KOPT-K1 (cell line): ENCODE results near the gene DSCAML1.

ENCODE experiments used
- H3K27ac ChIP-seq: fragments of 200-600 bp; sonication (generic); 2 replicates; pipeline ENCODE4 v1.5.1; 2016; ENCODE audit warnings: antibody characterized with exemption, mild to moderate bottlenecking, low read depth, low read length; ENCODE audit not compliant: poor library complexity, severe bottlenecking
- H3K36me3 ChIP-seq: fragments of 200-600 bp; sonication (generic); 2 replicates; pipeline ENCODE4 v1.5.1; 2017; ENCODE audit warnings: antibody characterized with exemption, mild to moderate bottlenecking, low read length, moderate library complexity; ENCODE audit not compliant: insufficient read depth
- H3K9me3 ChIP-seq: fragments of 200-600 bp; sonication (generic); 2 replicates; pipeline ENCODE4 v1.5.1; 2017; ENCODE audit warnings: antibody characterized with exemption, low read length, mild to moderate bottlenecking; ENCODE audit not compliant: insufficient read depth, poor library complexity, severe bottlenecking

Gene DSCAML1

DNA sequence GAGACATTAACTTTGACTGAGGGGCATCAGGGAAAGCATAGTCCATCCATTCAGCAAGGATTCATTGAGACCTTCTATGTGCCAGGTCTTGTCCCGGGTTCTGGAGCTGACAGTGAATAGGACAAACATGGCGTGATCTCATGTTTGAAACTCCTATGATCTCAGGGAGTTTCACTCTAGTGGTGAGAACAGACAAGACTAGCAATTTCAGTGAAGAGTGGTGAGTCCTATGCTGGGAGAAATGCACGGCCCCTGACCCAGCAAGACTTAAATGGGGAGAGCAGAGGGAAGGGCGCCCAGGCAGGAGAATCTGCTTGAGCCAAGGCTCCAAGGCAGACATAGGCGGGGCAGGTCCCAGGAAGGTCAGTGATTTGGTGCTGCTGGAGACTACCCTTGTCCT is 313.6 kb downstream of the DSCAML1 start:
- Histone ChIP-seq H3K9me3 (no peaks in the 10 kb centered on the region), H3K36me3 (no peaks in the 10 kb centered on the region), H3K27ac (no peak overlapping the region)

- Histone ChIP-seq H3K9me3 (no peaks in the 10 kb centered on the region), H3K36me3 (no peaks in the 10 kb centered on the region), H3K27ac (no peak overlapping the region)
Observed at GRCh38 chr11:117482881-117483280, 314.1 kb downstream of the DSCAML1 start.

- Histone ChIP-seq H3K27ac (no peak overlapping the region), H3K9me3 (no peaks in the 10 kb centered on the region), H3K36me3 (no peaks in the 10 kb centered on the region)
Observed at GRCh38 chr11:117481885-117482284, 315.1 kb downstream of the DSCAML1 start.

- Histone ChIP-seq H3K27ac (no peak overlapping the region), H3K9me3 (no peaks in the 10 kb centered on the region)
Observed at GRCh38 chr11:117481036-117481435, 316.0 kb downstream of the DSCAML1 start.

GRCh38 chr11:117480221-117480620 is 316.8 kb downstream of the DSCAML1 start:
- Histone ChIP-seq H3K27ac (no peak overlapping the region), H3K9me3 (no peaks in the 10 kb centered on the region), H3K36me3 (no peaks in the 10 kb centered on the region)

More at GRCh38 chr11:117481036-117481435, 316.0 kb downstream of the DSCAML1 start:
- H3K36me3 ChIP-seq = no peaks in the 10 kb centered on the region

- no peaks in the 10 kb centered on the region for H3K9me3 ChIP-seq
- no peak overlapping the region for H3K27ac ChIP-seq
- H3K36me3 ChIP-seq = no peaks in the 10 kb centered on the region
Observed at GRCh38 chr11:117479372-117479771, 317.6 kb downstream of the DSCAML1 start.

DNA sequence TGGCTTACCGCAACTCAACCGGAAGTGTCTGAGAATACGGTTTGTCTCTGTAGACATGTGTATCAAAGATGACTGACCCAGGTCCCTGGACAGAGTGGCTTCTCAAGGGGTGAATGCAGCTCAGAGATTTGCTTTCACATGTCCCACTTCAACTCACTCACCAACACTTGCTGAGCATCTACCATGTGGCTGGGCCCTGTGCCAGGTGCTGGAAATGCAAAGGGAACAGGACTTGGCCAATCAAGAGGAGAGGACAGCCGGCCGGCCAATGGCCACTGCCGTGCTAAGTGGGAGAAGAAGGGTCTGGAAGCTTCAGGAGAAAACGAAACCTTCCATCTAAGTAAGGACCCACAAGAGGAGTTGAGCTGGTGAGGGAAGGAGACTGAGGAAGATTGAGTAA is 318.1 kb downstream of the DSCAML1 start:
- Histone ChIP-seq H3K27ac (no peak overlapping the region), H3K36me3 (no peaks in the 10 kb centered on the region), H3K9me3 (no peaks in the 10 kb centered on the region)

GRCh38 chr11:117478126-117478860 is 318.7 kb downstream of the DSCAML1 start:
- H3K36me3 ChIP-seq = no peaks in the 10 kb centered on the region
- H3K9me3 ChIP-seq = no peaks in the 10 kb centered on the region
- H3K27ac ChIP-seq = no peak overlapping the region

DNA sequence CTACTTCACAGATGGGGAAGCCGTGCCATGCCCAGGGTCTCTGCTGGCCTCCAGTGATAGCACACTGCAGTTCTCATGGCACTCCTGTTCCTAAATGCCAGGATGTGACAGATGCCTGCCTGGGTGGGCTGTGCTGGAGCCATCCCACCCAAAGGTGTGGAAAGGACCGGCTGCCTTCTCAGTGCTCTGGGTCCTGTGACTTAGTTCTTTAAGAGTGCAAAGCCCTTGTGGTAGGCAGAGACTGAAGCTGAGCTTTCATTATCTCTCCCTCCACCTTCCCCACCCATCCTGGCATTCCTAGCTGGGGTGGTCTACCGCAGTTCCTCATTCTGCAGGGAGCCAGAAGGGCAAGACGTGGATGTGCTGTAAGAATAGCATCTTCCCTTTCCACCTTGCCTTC is 319.3 kb downstream of the DSCAML1 start:
- no peaks in the 10 kb centered on the region for H3K9me3 ChIP-seq
- H3K36me3 ChIP-seq = no peaks in the 10 kb centered on the region
- H3K27ac ChIP-seq = no peak overlapping the region

GRCh38 chr11:117476531-117477142 is 320.4 kb downstream of the DSCAML1 start:
- H3K9me3 ChIP-seq = no peaks in the 10 kb centered on the region
- no peaks in the 10 kb centered on the region for H3K36me3 ChIP-seq
- no peak overlapping the region for H3K27ac ChIP-seq

GRCh38 chr11:117475716-117476530 is 321.1 kb downstream of the DSCAML1 start:
- no peaks in the 10 kb centered on the region for H3K9me3 ChIP-seq
- no peaks in the 10 kb centered on the region for H3K36me3 ChIP-seq
- H3K27ac ChIP-seq = no peak overlapping the region

DNA sequence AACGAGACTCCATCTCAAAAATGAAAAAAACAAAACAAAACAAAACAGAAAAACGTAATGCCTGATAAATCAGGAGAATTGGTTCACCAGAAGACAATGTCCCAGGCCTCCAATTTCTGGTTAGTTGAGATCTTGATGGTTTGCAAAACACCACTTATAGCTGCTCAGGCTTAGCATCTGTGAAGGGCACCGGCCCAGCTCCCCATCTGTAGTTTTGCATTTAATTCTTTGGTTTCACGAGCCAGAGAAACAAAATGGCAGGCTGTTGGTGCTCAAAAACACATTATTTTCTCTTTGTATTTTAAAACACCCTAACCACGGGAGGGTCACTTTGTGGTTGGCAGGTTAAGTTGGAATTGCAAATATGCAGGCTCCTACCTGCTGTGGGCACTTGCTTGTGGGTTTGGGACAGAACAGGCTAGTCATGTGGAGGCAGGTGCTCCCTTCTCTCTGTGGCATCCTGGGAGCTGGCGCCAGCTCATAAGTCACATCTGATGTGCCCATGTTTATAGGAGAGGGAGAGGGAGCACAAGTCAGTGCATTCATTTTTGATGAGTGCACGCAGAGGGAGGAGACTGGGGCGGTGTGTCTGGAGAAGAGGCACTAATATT is 323.4 kb downstream of the DSCAML1 start:
- H3K36me3 ChIP-seq = no peaks in the 10 kb centered on the region
- H3K27ac ChIP-seq = no peak overlapping the region
- H3K9me3 ChIP-seq = no peaks in the 10 kb centered on the region

GRCh38 chr11:117471776-117472175 is 325.2 kb downstream of the DSCAML1 start:
- Histone ChIP-seq H3K36me3 (no peaks in the 10 kb centered on the region), H3K9me3 (no peaks in the 10 kb centered on the region), H3K27ac (no peak overlapping the region)

GRCh38 chr11:117470576-117470975 is 326.4 kb downstream of the DSCAML1 start:
- Histone ChIP-seq H3K36me3 (no peaks in the 10 kb centered on the region), H3K27ac (no peak overlapping the region), H3K9me3 (no peaks in the 10 kb centered on the region)

DNA sequence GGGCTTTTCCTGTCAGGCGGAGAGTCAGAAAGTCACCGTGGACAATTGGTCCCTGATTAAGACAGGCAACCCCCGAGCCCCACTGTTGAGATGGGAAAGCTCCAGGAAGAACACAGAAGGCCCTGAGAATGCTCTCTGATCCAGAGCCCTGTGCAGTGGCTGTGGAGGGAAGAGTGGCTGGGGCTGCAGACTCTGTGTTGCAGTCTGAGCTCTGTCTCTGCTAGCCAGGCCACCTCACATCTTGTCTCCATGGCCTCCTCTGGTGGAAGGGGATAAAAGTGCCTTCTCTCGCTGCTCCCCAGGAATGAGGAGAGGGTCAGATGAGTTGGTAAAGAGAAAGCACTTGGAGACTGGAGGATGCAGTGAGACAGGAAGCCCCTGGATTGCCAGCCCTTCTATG is 328.1 kb downstream of the DSCAML1 start:
- Histone ChIP-seq H3K36me3 (no peaks in the 10 kb centered on the region), H3K9me3 (no peaks in the 10 kb centered on the region), H3K27ac (no peak overlapping the region)
